HG03460 (cell line): ENCODE results near the gene ALKBH4.
"Not testable (repeated sequence)": the region's sequence is repeated elsewhere in the genome, so short reads cannot be mapped to it uniquely, and the experiment has no call there.

Experiments used
- ATAC-seq: cut with Tn5 transposase; IDR thresholded peaks from one replicate; pipeline ENCODE4 v1.9.1; 2021; ENCODE audit not compliant: unreplicated experiment

Gene ALKBH4

DNA sequence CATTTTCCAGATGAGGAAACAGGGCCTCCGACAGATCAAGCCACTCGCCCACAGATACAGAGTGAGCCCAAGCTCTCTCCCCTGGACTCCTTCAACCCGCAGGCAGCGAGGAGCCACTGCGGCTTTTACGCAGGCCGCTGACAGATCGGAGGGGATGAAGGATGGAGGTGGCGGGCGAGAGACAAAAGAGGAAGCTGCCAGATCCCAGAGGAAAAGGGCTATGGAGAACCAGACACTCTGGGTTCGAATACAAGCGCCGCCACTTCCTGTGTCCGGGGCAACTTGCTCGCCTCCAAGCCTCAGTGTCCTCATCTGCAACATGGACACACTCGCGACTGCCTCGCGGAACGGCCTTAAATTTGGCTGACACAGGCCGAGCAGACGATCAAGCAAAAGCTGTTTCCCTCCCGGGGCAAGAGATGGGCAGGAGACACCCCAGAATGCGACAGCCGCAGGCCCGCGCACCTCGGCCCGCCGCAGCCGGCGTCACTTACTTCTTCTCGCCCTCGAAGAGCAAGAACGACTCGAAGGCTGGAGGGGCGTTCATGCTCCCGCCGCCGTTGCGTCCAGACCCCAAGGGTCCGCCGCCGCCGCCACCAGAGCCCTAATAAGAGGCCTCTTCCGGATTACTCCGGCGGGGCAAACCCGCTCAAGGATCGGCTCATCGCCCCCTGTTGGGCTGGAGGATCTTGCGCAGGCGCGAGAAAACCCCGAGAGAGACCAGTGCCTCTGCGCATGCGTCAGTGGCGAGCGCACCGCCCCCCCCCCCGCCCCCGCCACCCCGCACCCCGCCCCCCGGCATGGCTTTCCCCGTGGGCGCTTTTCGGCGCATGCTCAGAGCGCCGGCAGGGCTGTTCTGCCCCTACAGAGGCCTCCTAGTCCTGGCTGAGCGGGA is 13.9 kb upstream of the ALKBH4 start, which contains the start of gene POLR2J:
TSS of gene POLR2J (minus strand) at position 609 of the 895 bp plus-strand sequence. CDS start at position 547, 62 bp downstream.
- ATAC-seq = peak; percentile 90

- not testable (repeated sequence) for ATAC-seq
Observed at GRCh38 chr7:102474736-102475435, 10.2 kb upstream of the ALKBH4 start.

DNA sequence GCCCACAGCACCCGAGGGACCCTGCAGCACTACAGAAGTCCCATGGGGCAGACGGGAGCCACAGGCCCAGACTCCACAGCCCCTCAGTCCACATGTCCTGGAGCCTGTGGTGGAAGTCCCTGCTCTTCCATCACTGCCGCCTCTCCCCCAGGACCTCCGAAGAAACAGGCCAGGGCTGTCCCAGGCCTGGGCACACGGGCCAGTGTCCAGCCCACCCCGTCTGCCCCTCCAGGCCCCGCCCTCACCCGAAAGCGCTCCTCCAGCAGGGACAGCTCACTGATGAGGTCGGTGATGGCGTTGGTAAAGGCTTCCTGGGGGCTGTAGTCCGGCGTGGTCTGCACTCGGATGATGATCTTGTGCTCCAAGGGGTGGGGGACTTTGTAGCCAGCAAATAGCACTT is 9.5 kb upstream of the ALKBH4 start:
- ATAC-seq = not testable (repeated sequence)

- no peak for ATAC-seq
Observed at GRCh38 chr7:102473271-102473991, 8.8 kb upstream of the ALKBH4 start.

DNA sequence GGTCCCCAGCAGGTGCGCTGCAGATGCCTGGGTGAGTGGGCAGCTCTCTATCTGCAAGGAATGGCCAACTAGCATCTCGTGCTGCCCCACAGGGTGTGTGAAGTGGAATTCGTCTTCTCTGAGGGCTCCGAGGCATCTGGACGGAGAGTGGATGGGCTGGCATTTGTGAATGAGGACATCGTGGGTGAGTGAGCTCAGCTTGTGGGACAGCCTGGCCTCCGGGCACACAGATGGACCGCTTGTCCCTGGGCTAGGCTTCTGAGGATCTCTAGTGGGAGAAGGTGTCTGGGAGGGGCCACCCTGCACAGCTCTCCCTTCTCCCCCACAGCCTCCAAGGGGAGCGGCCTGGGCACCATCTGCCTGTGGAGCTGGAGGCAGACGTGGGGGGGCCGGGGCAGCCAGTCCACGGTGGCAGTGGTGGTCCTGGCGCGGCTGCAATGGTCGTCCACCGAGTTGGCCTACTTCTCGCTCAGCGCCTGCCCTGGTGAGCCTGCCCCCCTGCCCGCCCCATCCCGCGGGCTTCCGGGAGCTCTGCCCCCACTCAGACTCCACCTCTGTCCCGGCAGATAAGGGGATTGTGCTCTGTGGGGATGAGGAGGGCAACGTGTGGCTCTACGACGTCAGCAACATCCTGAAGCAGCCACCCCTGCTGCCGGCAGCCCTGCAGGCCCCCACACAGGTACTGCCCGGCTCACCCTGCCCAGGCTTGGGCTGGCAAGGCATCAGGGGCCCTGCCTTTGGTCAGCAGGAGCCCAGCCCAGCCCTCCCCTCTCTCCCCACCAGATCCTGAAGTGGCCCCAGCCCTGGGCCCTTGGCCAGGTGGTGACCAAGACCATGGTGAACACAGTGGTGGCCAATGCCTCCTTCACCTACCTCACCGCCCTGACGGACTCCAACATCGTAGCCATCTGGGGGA is 7.7 kb upstream of the ALKBH4 start:
- ATAC-seq = no peak

DNA sequence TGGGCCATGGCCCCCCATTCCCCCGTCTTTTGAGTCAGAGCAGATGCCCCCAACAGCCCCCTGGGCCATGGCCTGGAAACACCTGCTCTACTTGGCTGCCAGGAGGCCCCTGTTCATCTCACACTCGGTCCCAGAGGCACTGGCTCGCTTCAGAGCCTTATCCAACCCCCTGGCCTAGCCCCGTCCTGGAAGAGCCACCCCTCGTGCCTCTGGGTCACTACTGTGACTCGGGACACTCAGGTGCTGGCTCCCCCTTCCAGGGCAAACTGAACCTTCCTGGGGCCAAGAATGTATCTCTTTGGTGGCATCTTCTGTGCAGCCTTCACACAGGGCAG is 7.1 kb upstream of the ALKBH4 start:
- no peak for ATAC-seq

DNA sequence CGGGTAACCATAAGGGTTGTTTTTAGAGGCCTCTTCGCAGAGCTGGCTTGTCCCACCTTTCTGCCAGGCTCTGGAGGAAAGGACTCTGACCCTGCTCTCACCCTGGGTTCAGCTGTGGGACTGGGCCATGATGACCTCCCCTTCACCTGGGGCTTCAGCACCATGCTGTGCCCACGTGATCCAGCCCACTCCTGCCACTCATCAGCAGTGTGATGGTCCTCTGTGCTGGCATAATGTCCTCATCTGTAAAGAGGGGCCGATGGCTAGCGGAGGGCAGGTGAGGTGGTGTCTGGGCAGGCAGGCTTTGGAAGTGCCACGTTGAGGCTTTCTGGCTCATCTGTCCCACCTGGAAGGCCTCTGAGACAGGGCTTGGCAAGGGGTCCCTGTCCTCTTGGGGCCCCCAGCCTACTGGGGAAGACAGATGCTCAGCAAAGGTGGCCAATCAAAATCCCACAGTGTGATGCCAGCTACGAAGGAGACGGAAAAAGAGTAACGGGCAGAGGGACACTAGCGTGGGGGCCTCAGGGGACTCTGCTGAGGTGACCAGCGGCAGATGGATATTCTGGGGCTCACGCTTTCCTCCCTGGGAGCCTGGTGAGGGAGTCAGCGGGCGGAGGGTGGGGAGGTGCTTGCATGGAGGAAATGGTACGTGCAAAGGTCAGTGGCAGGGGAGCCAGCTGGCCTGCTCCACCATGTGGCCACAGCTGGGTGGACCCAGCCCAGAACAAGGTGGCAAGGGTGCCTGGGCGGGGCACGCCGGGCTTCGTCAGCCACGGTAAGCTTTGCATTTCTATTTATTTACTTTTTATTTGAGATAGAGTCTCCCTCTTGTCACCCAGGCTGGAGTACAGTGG is 5.5 kb upstream of the ALKBH4 start:
- ATAC-seq = no peak

- ATAC-seq = no peak
Observed at GRCh38 chr7:102469351-102469971, 4.8 kb upstream of the ALKBH4 start.

- ATAC-seq = no peak
Observed at GRCh38 chr7:102468478-102469350, 4.1 kb upstream of the ALKBH4 start.

GRCh38 chr7:102467581-102468477 is 3.2 kb upstream of the ALKBH4 start:
- no peak for ATAC-seq

DNA sequence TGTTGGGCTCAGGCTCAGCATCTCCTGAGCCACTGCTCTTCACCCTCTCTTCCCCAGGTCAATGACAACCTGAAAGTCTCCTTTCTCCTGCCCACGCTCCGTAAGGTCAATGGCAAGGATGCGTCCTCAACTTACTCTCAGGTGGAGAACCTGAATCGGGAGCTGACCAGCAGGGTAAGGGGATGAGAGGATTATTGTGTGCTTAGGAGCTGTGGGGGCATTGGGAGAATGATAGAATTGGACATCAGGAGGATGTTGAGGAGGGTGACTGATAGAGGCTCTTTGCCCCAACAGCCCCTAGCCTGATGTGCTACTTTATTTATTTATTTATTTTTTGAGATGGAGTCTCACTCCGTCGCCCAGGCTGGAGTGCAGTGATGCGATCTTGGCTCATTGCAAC is 1.4 kb upstream of the ALKBH4 start:
- no peak for ATAC-seq

DNA sequence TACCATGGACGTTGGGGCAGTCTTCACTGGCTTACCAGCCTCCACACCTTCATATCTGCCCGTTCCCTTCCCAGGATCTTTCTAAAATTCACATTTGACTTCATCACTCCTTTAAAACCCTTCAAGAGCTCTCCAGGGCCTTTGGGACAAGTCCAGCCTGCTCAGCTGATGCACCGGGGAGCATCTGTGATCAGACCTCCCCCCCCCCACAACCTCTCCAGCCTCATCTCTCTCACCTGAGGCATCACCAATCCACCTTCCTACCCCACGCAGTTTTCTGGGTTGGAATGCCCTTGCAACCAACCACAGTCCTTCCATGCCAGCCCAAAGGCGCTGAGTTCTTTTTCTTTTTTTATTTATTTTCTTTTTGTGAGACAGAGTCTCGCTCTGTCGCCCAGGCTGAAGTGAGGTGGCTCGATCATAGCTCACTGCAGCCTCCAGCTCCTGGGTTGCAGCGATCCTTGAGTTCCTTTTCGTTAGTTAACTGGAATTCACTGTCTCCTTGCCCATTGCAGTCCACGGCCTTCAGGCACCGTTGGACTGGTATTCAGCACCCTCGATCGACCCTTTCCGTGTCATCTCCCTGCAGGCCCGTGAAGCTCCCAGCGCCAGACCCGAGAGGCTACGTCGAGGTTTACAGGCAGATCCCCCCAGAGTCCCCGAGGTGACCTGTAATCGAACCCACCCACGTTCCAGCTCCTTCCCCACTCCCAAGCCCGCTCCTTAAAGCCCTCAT is 654 bp downstream of the ALKBH4 start:
- ATAC-seq = peak; percentile 5

- no peak for ATAC-seq
Observed at GRCh38 chr7:102460467-102460866, 4.2 kb downstream of the ALKBH4 start.

- no peak for ATAC-seq
Observed at GRCh38 chr7:102459221-102459844, 5.3 kb downstream of the ALKBH4 start.

DNA sequence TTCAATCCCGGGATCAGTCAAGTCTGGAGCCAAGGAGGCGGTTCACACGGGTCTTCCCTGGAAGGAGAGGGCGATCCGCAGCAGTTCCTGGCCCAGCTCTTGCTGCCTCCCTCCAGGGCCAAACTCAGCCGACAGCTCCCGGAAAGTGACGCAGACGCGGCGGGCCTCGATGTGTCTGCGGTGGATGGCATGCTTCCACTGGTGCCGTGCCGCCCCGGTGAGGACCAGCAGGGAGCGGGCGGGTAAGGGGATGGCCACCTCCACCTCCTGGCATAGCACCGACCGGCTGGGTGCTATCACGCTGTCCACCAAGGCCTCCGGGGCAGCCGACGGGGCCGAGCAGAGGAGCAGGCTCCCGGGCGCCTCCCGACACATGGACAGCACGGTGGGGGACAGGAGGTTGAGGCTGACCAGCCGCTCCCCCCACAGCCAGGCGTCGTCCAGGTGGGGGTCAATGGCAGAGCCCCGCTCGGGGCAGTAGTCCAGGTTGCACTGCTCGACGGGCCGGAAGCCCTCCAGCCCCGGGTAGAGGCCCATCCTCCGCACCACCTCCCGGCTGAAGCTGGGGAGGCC is 7.2 kb downstream of the ALKBH4 start:
- no peak for ATAC-seq

DNA sequence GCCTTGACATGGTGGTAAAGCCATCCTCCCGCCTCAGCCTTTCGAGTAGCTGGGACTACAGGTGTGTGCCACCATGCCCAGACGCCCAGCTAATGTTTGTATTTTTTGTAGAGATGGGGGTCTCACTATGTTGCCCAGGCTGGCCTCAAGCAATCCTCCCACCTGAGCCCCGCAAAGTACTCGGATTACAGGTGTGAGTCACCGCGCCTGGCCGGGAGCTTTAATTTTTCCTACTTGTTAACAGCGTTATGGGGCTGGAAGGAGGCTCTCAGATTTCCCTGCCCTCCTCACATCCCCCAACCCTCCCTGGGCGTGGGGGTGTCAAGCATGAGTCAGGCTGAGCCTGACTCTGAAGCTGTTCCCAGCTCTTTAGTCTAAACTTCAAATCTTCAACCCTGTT is 8.3 kb downstream of the ALKBH4 start:
- ATAC-seq = no peak
